Omental fat pad (tissue), 4 donors: ENCODE measurements around the gene FGD2. TPM values are rescaled to one million over a fixed set of nuclear protein-coding genes. Genes with fewer than 3 reads are reported as not detected.

Experiments
- ATAC-seq: fragments of 150-250 bp; one replicate; pipeline ENCODE4 v1.9.1; 2016; ENCODE audit warnings: mild to moderate bottlenecking, moderate library complexity; ENCODE audit not compliant: low FRiP score
- DNase-seq: peaks from one replicate; pipeline ENCODE4 v3.0.0-alpha.2; 2019; ENCODE audit warnings: low spot score
- CTCF ChIP-seq, 3 donors: fragments of 450-650 bp; IDR thresholded peaks; one replicate each; pipeline ENCODE4 v1.5.1; 2016 to 2017; ENCODE audit warnings: antibody characterized with exemption in 3 of 3, mild to moderate bottlenecking in 3 of 3, moderate library complexity in 2 of 3
- total RNA-seq, 4 donors: library from RNA; depleted of rRNA; stranded (reverse); fragments of >200 nt; gene quantifications; one replicate each; pipeline ENCODE4 v1.1.0, GENCODE V29; 2016

FGD2 gene
- total RNA-seq, 4 donors from 2014 or later, result 20.0 to 83.6 (median 63.0) TPM

- no peak for TF ChIP-seq CTCF (IDR thresholded peaks at IDR 0.05)
- ATAC-seq (no peak), DNase-seq (no peak)
These were observed 44.2 kb downstream of the FGD2 start for GRCh38 chr6:37049758-37050044.

- DNase-seq, result no peak
- ATAC-seq, result no peak
- TF ChIP-seq CTCF (IDR thresholded peaks at IDR 0.05), result no peak
These were observed 44.8 kb downstream of the FGD2 start for GRCh38 chr6:37050045-37050853.

- ATAC-seq (no peak), DNase-seq (no peak)
- no peak for TF ChIP-seq CTCF (IDR thresholded peaks at IDR 0.05)
These were observed 45.3 kb downstream of the FGD2 start for GRCh38 chr6:37050854-37051137.

- TF ChIP-seq CTCF (IDR thresholded peaks at IDR 0.05), result peak in 2 of 3 donors; percentile 57 to 75
- DNase-seq (peak; percentile 87), ATAC-seq (peak; percentile 74)
These were observed 45.9 kb downstream of the FGD2 start for GRCh38 chr6:37051138-37052026.

- ATAC-seq, result peak; percentile 26
- TF ChIP-seq CTCF (IDR thresholded peaks at IDR 0.05), result no peak
- no peak for DNase-seq
These were observed 46.7 kb downstream of the FGD2 start for GRCh38 chr6:37052027-37052628.

- no peak for ATAC-seq
- no peak for DNase-seq
These were observed 48.2 kb downstream of the FGD2 start for GRCh38 chr6:37053683-37054082.

More at GRCh38 chr6:37053683-37054082, 48.2 kb downstream of the FGD2 start:
- TF ChIP-seq CTCF (IDR thresholded peaks at IDR 0.05), result no peak
